Calu3 (cell line): Measurements from ENCODE around the gene GABPB1. TPM values are rescaled to one million over a fixed set of nuclear protein-coding genes. Genes with fewer than 3 reads are reported as not detected.

Experiments
- BruUV-seq: library from RNA; stranded (reverse); fragments of 400-500 nt; replicated peaks from 2 replicates; lab custom pipeline; 2021; lab: Mats Ljungman, UMichigan
- CTCF ChIA-PET: fragments of 300-600 bp; sonication (Branson Sonifier 250); formaldehyde crosslinking; loops from one replicate; lab custom pipeline; 2022; ENCODE audit warnings: antibody characterized with exemption; lab: Charles Lee
- DNase-seq: peaks from one replicate; pipeline ENCODE4 v3.0.0; 2022
- H3K27ac Mint-ChIP-seq: one replicate; pipeline ENCODE4 v1.8.0; 2022; ENCODE audit warnings: mixed read lengths; ENCODE audit not compliant: unreplicated experiment
- H3K27me3 Mint-ChIP-seq: one replicate; pipeline ENCODE4 v1.8.0; 2022; ENCODE audit warnings: mixed read lengths; ENCODE audit not compliant: unreplicated experiment
- H3K36me3 Mint-ChIP-seq: one replicate; pipeline ENCODE4 v1.8.0; 2022; ENCODE audit warnings: mild to moderate bottlenecking, moderate library complexity, mixed read lengths; ENCODE audit not compliant: insufficient read depth, unreplicated experiment
- H3K4me1 Mint-ChIP-seq: one replicate; pipeline ENCODE4 v1.8.0; 2022; ENCODE audit warnings: mild to moderate bottlenecking, low read depth, mixed read lengths; ENCODE audit not compliant: unreplicated experiment
- H3K4me3 Mint-ChIP-seq: one replicate; pipeline ENCODE4 v1.8.0; 2022; ENCODE audit warnings: mild to moderate bottlenecking, low read depth, moderate library complexity, mixed read lengths; ENCODE audit not compliant: unreplicated experiment
- H3K9me3 Mint-ChIP-seq: one replicate; pipeline ENCODE4 v1.8.0; 2022; ENCODE audit warnings: low read depth, mixed read lengths; ENCODE audit not compliant: unreplicated experiment
- CTCF ChIP-seq: fragments of 200-600 bp; IDR thresholded peaks from one replicate; pipeline ENCODE4 v1.8.0; 2022; ENCODE audit warnings: antibody characterized with exemption; ENCODE audit not compliant: unreplicated experiment
- intact Hi-C: fragments of 100-400 bp; cut with micrococcal nuclease; formaldehyde crosslinking; loops from one replicate; pipeline ENCODE4 v1.10.0; 2022; ENCODE audit not compliant: unreplicated experiment
- total RNA-seq: library from RNA; stranded (reverse); gene quantifications from 2 replicates; pipeline ENCODE4 v1.2.3, GENCODE V29; 2022

The GABPB1 gene
- total RNA-seq, 1 experiment from 2014 or later = 33.0 TPM

GRCh38 chr15:50295966-50296365, 59.0 kb downstream of the GABPB1 start:
- CTCF ChIA-PET = interaction anchor here (0.7 kb wide), 1 partner anchor 168 kb away, joined by 4 read pairs; no protein-coding TSS in a partner anchor
- no peaks in the 10 kb centered on the region for H3K27me3 Mint-ChIP-seq
- no peak for TF ChIP-seq CTCF
- no peaks in the 10 kb centered on the region for H3K9me3 Mint-ChIP-seq
- H3K4me1 Mint-ChIP-seq = no peaks in the 10 kb centered on the region
- peaks cover 12% of the 10 kb centered on the region for H3K36me3 Mint-ChIP-seq
- intact Hi-C loops = no loop called here
- H3K27ac Mint-ChIP-seq = no peak overlapping the region
- BruUV-seq = no TSS peak
- H3K4me3 Mint-ChIP-seq = no peak overlapping the region
- no peak for DNase-seq

GRCh38 chr15:50289749-50290148, 65.2 kb downstream of the GABPB1 start:
- Mint-ChIP-seq H3K27me3 (no peaks in the 10 kb centered on the region), H3K9me3 (no peaks in the 10 kb centered on the region), H3K4me1 (no peaks in the 10 kb centered on the region), H3K36me3 (peaks cover 5% of the 10 kb centered on the region), H3K27ac (no peak overlapping the region), H3K4me3 (no peak overlapping the region)
- DNase-seq = no peak
- TF ChIP-seq CTCF = no peak
- CTCF ChIA-PET = no interaction called here
- no TSS peak for BruUV-seq
- intact Hi-C loops = no loop called here

- Mint-ChIP-seq H3K27me3 (no peaks in the 10 kb centered on the region), H3K27ac (no peak overlapping the region), H3K9me3 (no peaks in the 10 kb centered on the region), H3K4me3 (no peak overlapping the region), H3K4me1 (no peaks in the 10 kb centered on the region), H3K36me3 (peaks cover 5% of the 10 kb centered on the region)
- CTCF ChIA-PET = interaction anchor here (1.3 kb wide), 1 partner anchor 105 kb away, joined by 3 read pairs; the partner anchor contains the start of gene SLC27A2
- BruUV-seq = no TSS peak
- DNase-seq = no peak
- no peak for TF ChIP-seq CTCF
- intact Hi-C loops = no loop called here
Observed at GRCh38 chr15:50287324-50288116, 67.5 kb downstream of the GABPB1 start.

GRCh38 chr15:50281427-50281826, 73.6 kb downstream of the GABPB1 start:
- H3K4me3 Mint-ChIP-seq = no peak overlapping the region
- H3K9me3 Mint-ChIP-seq = no peaks in the 10 kb centered on the region
- no TSS peak for BruUV-seq

More at GRCh38 chr15:50281427-50281826, 73.6 kb downstream of the GABPB1 start:
- Mint-ChIP-seq H3K4me1 (no peaks in the 10 kb centered on the region), H3K27ac (no peak overlapping the region), H3K27me3 (no peaks in the 10 kb centered on the region), H3K36me3 (no peaks in the 10 kb centered on the region)
- TF ChIP-seq CTCF = no peak
- intact Hi-C loops = no loop called here
- DNase-seq = no peak
- CTCF ChIA-PET = no interaction called here
